ENCODE data around the gene GRM1. TPM values are rescaled to one million over a fixed set of nuclear protein-coding genes. Genes with fewer than 3 reads are reported as not detected.

Gene GRM1
- total RNA-seq, 1 donor from 2014 or later = not detected

- POLR2A ChIA-PET = no interaction called here
- intact Hi-C loops (cut with micrococcal nuclease) = no loop called here
- CTCF ChIA-PET = no interaction called here
- Mint-ChIP-seq H3K36me3 (ENCODE audit: low read depth) (no peaks in the 10 kb centered on the region), H3K27me3 (no peaks in the 10 kb centered on the region), H3K27ac (no peak overlapping the region), H3K4me3 (no peak overlapping the region), H3K9me3 (no peaks in the 10 kb centered on the region), H3K4me1 (no peaks in the 10 kb centered on the region)
- DNase-seq = no peak
- no peak for TF ChIP-seq CTCF (IDR thresholded peaks at IDR 0.05)
- ATAC-seq (ENCODE audit: low read depth) = no peak
These were observed 330.3 kb downstream of the GRM1 start for GRCh38 chr6:146359131-146359530.

- ATAC-seq (ENCODE audit: low read depth) (no peak), DNase-seq (no peak)
- H3K4me1 Mint-ChIP-seq = no peaks in the 10 kb centered on the region
- H3K36me3 Mint-ChIP-seq (ENCODE audit: low read depth) = no peaks in the 10 kb centered on the region
- H3K4me3 Mint-ChIP-seq = no peak overlapping the region
- no peak overlapping the region for H3K27ac Mint-ChIP-seq
- no peak for TF ChIP-seq CTCF (IDR thresholded peaks at IDR 0.05)
- intact Hi-C loops (cut with micrococcal nuclease) = no loop called here
- CTCF ChIA-PET = no interaction called here
- POLR2A ChIA-PET = no interaction called here
- H3K9me3 Mint-ChIP-seq = no peaks in the 10 kb centered on the region
- no peaks in the 10 kb centered on the region for H3K27me3 Mint-ChIP-seq
These were observed 332.5 kb downstream of the GRM1 start for GRCh38 chr6:146361128-146361924.

- H3K27ac Mint-ChIP-seq = no peak overlapping the region
- TF ChIP-seq CTCF (IDR thresholded peaks at IDR 0.05) = no peak
- intact Hi-C loops (cut with micrococcal nuclease) = no loop called here
- ATAC-seq (ENCODE audit: low read depth) (no peak), DNase-seq (no peak)
- no peaks in the 10 kb centered on the region for H3K4me1 Mint-ChIP-seq
- H3K9me3 Mint-ChIP-seq = peaks cover 2% of the 10 kb centered on the region
- ChIA-PET POLR2A (no interaction called here), CTCF (no interaction called here)
- H3K4me3 Mint-ChIP-seq = no peak overlapping the region
- no peaks in the 10 kb centered on the region for H3K36me3 Mint-ChIP-seq (ENCODE audit: low read depth)
- H3K27me3 Mint-ChIP-seq = no peaks in the 10 kb centered on the region
These were observed 335.2 kb downstream of the GRM1 start for GRCh38 chr6:146363838-146364607.

GRCh38 chr6:146364816-146365594 lies 336.1 kb downstream of the GRM1 start:
- ATAC-seq (ENCODE audit: low read depth) (no peak), DNase-seq (no peak)
- Mint-ChIP-seq H3K4me3 (no peak overlapping the region), H3K27ac (no peak overlapping the region), H3K36me3 (ENCODE audit: low read depth) (no peaks in the 10 kb centered on the region), H3K27me3 (no peaks in the 10 kb centered on the region), H3K4me1 (no peaks in the 10 kb centered on the region), H3K9me3 (peaks cover 2% of the 10 kb centered on the region)
- intact Hi-C loops (cut with micrococcal nuclease) = no loop called here
- CTCF ChIA-PET = no interaction called here
- TF ChIP-seq CTCF (IDR thresholded peaks at IDR 0.05) = no peak
- POLR2A ChIA-PET = no interaction called here

- ATAC-seq (ENCODE audit: low read depth) (no peak), DNase-seq (no peak)
- H3K27me3 Mint-ChIP-seq = no peaks in the 10 kb centered on the region
- intact Hi-C loops (cut with micrococcal nuclease) = no loop called here
- H3K4me1 Mint-ChIP-seq = no peaks in the 10 kb centered on the region
- no peaks in the 10 kb centered on the region for H3K36me3 Mint-ChIP-seq (ENCODE audit: low read depth)
- peaks cover 9% of the 10 kb centered on the region for H3K9me3 Mint-ChIP-seq
- ChIA-PET CTCF (no interaction called here), POLR2A (no interaction called here)
- H3K27ac Mint-ChIP-seq = no peak overlapping the region
- no peak for TF ChIP-seq CTCF (IDR thresholded peaks at IDR 0.05)
- H3K4me3 Mint-ChIP-seq = no peak overlapping the region
These were observed 338.2 kb downstream of the GRM1 start for GRCh38 chr6:146367061-146367460.
